Activated T-helper 17 cell treated with anti-CD3 and anti-CD28 coated beads, Interleukin-2, amount 50 U/mL, for 72 hours (primary cell): ENCODE results near the gene CTTN. TPM values are rescaled to one million over a fixed set of nuclear protein-coding genes. Genes with fewer than 3 reads are reported as not detected.
A peak's percentile ranks its signal among the peaks of the same experiment; 100 is the strongest.
"Not testable (repeated sequence)": the region's sequence is repeated elsewhere in the genome, so short reads cannot be mapped to it uniquely, and the experiment has no call there.

Source experiments
- ATAC-seq: fragments of 150-1000 bp; cut with Tn5 transposase; replicated peaks from 2 replicates; pipeline ENCODE4 v1.10.0; 2021; ENCODE audit warnings: mild to moderate bottlenecking, moderate library complexity
- H3K27ac Mint-ChIP-seq: one replicate; pipeline ENCODE4 v1.8.0; 2022; ENCODE audit warnings: mixed read lengths
- H3K27me3 Mint-ChIP-seq: one replicate; pipeline ENCODE4 v1.8.0; 2022; ENCODE audit warnings: mixed read lengths
- H3K36me3 Mint-ChIP-seq: one replicate; pipeline ENCODE4 v1.8.0; 2022; ENCODE audit warnings: low read depth, mild to moderate bottlenecking, mixed read lengths
- H3K4me1 Mint-ChIP-seq: one replicate; pipeline ENCODE4 v1.8.0; 2022; ENCODE audit warnings: mixed read lengths
- H3K4me3 Mint-ChIP-seq: one replicate; pipeline ENCODE4 v1.8.0; 2022; ENCODE audit warnings: mild to moderate bottlenecking, mixed read lengths
- H3K9me3 Mint-ChIP-seq: one replicate; pipeline ENCODE4 v1.8.0; 2022; ENCODE audit warnings: mixed read lengths
- total RNA-seq, 2 donors: library from RNA; stranded (reverse); gene quantifications; one replicate each; pipeline ENCODE4 v1.2.3, GENCODE V29; 2022

Gene CTTN
- total RNA-seq, 2 donors from 2014 or later, result 8.7 to 36.1 TPM

DNA sequence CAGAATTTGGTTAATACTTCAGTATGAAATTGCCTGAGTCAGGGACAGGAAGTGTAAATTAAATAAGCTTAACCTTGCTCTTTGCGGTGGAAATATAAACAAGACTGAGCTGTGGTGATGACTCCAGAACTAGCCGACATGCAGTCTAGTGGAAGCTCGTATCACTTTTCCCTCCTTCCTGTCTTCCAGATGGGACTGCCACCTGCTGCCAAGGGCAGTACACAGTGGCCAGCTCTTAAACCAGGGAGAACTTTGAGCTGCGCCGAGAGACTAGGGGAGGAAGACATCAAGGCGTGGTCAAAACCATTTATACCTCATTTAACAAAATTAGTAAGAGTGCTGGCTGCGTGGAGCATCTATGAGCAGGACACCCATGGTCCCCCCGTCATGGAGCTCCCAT, 31.3 kb upstream of the CTTN start:
- H3K4me3 Mint-ChIP-seq, result no peak overlapping the region
- peaks cover 22% of the 10 kb centered on the region for H3K4me1 Mint-ChIP-seq
- peaks cover 4% of the 10 kb centered on the region for H3K9me3 Mint-ChIP-seq
- ATAC-seq, result no peak
- H3K36me3 Mint-ChIP-seq, result peaks cover 79% of the 10 kb centered on the region
- no peaks in the 10 kb centered on the region for H3K27me3 Mint-ChIP-seq
- H3K27ac Mint-ChIP-seq, result no peak overlapping the region

- Mint-ChIP-seq H3K27ac (no peak overlapping the region), H3K4me1 (peaks cover 22% of the 10 kb centered on the region), H3K4me3 (no peak overlapping the region), H3K36me3 (peaks cover 79% of the 10 kb centered on the region), H3K27me3 (no peaks in the 10 kb centered on the region), H3K9me3 (peaks cover 4% of the 10 kb centered on the region)
- no peak for ATAC-seq
Measured at GRCh38 chr11:70368961-70369360, 29.4 kb upstream of the CTTN start.

GRCh38 chr11:70371241-70371640, 27.1 kb upstream of the CTTN start:
- no peak for ATAC-seq
- H3K27ac Mint-ChIP-seq, result no peak overlapping the region
- peaks cover 6% of the 10 kb centered on the region for H3K4me1 Mint-ChIP-seq
- no peak overlapping the region for H3K4me3 Mint-ChIP-seq
- H3K27me3 Mint-ChIP-seq, result no peaks in the 10 kb centered on the region
- peaks cover 4% of the 10 kb centered on the region for H3K9me3 Mint-ChIP-seq
- peaks cover 82% of the 10 kb centered on the region for H3K36me3 Mint-ChIP-seq

GRCh38 chr11:70372076-70372475, 26.3 kb upstream of the CTTN start:
- H3K36me3 Mint-ChIP-seq, result peaks cover 86% of the 10 kb centered on the region

GRCh38 chr11:70376621-70377020, 21.7 kb upstream of the CTTN start:
- H3K27me3 Mint-ChIP-seq, result no peaks in the 10 kb centered on the region
- no peak overlapping the region for H3K4me3 Mint-ChIP-seq
- no peaks in the 10 kb centered on the region for H3K9me3 Mint-ChIP-seq
- ATAC-seq, result no peak
- peaks cover 92% of the 10 kb centered on the region for H3K36me3 Mint-ChIP-seq
- no peaks in the 10 kb centered on the region for H3K4me1 Mint-ChIP-seq
- H3K27ac Mint-ChIP-seq, result no peak overlapping the region

More at GRCh38 chr11:70372076-70372475, 26.3 kb upstream of the CTTN start:
- Mint-ChIP-seq H3K4me1 (peaks cover 6% of the 10 kb centered on the region), H3K9me3 (peaks cover 4% of the 10 kb centered on the region), H3K27ac (no peak overlapping the region), H3K4me3 (no peak overlapping the region), H3K27me3 (no peaks in the 10 kb centered on the region)
- ATAC-seq, result no peak

DNA sequence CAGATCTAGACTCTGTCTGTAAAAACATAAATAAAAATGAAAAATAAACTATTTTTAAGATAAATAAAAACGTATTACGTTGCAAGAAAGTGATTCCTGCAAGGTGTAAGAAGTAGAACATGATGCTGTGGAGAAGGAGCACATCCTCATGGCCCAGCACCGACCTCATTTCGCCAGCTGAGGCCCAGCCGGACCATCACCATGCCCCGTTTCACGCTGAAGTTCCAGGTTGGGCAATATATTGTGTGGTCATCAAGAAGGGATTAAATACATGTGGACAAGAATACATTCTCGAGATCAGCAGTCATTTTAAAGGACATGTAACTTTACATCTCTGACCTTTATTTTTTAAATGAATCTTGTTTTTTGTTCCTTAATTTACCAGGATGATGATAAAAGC, 20.7 kb upstream of the CTTN start:
- Mint-ChIP-seq H3K9me3 (no peaks in the 10 kb centered on the region), H3K4me3 (no peak overlapping the region), H3K27ac (no peak overlapping the region), H3K4me1 (no peaks in the 10 kb centered on the region), H3K36me3 (peaks cover 94% of the 10 kb centered on the region), H3K27me3 (no peaks in the 10 kb centered on the region)
- ATAC-seq, result no peak

GRCh38 chr11:70378506-70379134, 19.7 kb upstream of the CTTN start:
- Mint-ChIP-seq H3K4me1 (no peaks in the 10 kb centered on the region), H3K36me3 (peaks cover 90% of the 10 kb centered on the region), H3K27ac (no peak overlapping the region), H3K27me3 (no peaks in the 10 kb centered on the region), H3K4me3 (no peak overlapping the region), H3K9me3 (no peaks in the 10 kb centered on the region)
- ATAC-seq, result peak; percentile 29

DNA sequence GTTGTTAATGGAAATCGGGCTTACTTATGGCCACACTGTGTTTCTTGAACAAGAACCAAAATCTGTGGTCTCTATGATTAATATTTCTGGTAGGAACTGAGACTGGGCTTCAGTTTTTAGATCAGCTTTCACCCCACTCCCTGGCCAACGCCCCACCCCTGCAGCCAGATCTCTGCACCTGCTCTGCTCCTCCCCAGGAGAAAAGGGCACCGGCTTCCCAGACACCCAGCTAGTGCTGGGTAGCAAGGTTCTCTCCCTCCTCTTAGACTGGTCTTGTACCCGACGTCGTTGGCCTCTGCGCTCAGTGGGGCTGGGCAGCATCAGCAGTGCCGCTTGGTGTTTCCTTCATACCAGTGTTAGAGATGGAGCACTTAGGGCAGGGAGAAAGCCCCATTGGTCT, 17.0 kb upstream of the CTTN start:
- Mint-ChIP-seq H3K4me3 (no peak overlapping the region), H3K4me1 (no peaks in the 10 kb centered on the region)

DNA sequence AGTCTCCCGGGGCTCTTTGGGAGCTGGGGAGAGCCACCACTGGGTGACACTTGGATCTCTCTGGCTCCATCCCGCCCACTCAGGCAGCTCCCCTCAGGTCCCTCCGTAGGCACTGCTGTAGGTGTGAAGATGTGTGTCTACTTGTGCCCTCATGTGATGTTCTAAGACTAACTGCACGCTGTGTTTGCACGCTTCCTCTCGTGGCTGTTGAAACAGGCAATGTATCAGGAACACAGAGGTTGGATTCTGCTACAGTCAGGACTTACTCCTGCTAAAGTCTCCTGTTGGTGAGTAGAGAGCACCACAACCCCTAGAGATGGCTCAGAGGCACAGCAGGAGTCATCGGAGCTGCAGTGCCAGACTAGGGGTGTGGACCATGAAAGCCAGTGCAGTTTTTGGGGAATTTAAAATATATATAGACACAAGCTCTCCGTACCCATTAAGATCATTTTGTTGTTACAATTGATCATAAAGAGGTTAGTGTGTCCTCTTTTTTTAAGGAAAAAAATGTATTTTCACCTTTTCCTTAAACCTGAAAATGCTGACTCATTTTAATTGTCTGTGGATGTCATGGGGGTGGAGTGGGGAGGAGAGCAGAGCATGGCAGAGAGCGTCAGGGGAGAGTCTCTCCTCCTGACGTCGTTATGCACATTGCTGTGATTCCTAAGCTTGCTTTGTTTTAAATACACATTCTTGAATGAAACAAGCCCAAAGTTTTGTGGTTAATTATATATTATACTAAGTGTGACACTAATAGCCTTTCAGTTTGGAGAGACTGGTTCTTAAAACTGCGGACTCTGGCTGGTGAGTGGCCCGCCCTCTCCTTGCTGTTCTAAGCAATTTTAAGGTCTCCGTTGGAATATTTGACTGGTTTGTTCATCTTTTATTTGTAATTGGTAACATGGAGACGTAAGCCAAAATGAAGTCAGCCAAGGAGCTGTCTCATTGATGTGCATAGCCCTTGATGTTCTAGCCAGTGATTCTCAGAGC, 16.2 kb upstream of the CTTN start:
- Mint-ChIP-seq H3K27ac (no peak overlapping the region), H3K9me3 (no peaks in the 10 kb centered on the region), H3K36me3 (peaks cover 76% of the 10 kb centered on the region), H3K27me3 (no peaks in the 10 kb centered on the region), H3K4me3 (no peak overlapping the region), H3K4me1 (no peaks in the 10 kb centered on the region)
- no peak for ATAC-seq

More for the DNA sequence above, 17.0 kb upstream of the CTTN start:
- H3K27me3 Mint-ChIP-seq, result no peaks in the 10 kb centered on the region
- H3K36me3 Mint-ChIP-seq, result peaks cover 84% of the 10 kb centered on the region
- no peak for ATAC-seq
- H3K27ac Mint-ChIP-seq, result no peak overlapping the region
- H3K9me3 Mint-ChIP-seq, result no peaks in the 10 kb centered on the region

GRCh38 chr11:70383664-70384565, 14.4 kb upstream of the CTTN start:
- Mint-ChIP-seq H3K36me3 (peaks cover 58% of the 10 kb centered on the region), H3K27ac (no peak overlapping the region), H3K9me3 (peaks cover 3% of the 10 kb centered on the region), H3K4me3 (no peak overlapping the region), H3K27me3 (no peaks in the 10 kb centered on the region), H3K4me1 (no peaks in the 10 kb centered on the region)
- no peak for ATAC-seq

- Mint-ChIP-seq H3K9me3 (peaks cover 3% of the 10 kb centered on the region), H3K4me3 (no peak overlapping the region), H3K27ac (no peak overlapping the region), H3K27me3 (no peaks in the 10 kb centered on the region), H3K36me3 (peaks cover 51% of the 10 kb centered on the region), H3K4me1 (no peaks in the 10 kb centered on the region)
- no peak for ATAC-seq
Measured at GRCh38 chr11:70384566-70385152, 13.7 kb upstream of the CTTN start.

- ATAC-seq, result no peak
- Mint-ChIP-seq H3K4me3 (no peak overlapping the region), H3K36me3 (peaks cover 27% of the 10 kb centered on the region), H3K27ac (no peak overlapping the region), H3K9me3 (peaks cover 3% of the 10 kb centered on the region), H3K27me3 (peaks cover 3% of the 10 kb centered on the region), H3K4me1 (no peaks in the 10 kb centered on the region)
Measured at GRCh38 chr11:70387564-70387963, 10.8 kb upstream of the CTTN start.

DNA sequence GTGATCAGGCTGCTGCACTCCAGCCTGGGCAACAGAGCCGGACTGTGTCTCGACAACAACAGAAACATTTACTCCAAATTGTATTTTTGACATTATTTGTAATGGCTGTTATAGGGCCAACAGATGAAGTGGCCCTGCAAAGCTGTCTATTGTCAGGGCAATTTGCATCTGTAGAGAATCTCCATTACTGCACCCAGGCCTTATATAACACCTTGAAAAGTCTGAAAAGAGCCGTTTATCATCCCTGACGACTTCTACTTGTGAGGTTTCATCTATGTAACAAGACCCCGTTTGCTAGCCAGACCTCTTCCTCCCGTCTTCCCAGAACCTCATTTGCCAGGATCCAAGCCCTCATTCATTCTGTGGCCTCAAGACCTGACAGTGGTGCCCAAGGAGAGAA, 9.1 kb upstream of the CTTN start:
- Mint-ChIP-seq H3K36me3 (peaks cover 15% of the 10 kb centered on the region), H3K27me3 (peaks cover 8% of the 10 kb centered on the region), H3K27ac (no peak overlapping the region), H3K9me3 (peaks cover 3% of the 10 kb centered on the region), H3K4me3 (no peak overlapping the region), H3K4me1 (no peaks in the 10 kb centered on the region)
- no peak for ATAC-seq

- H3K4me3 Mint-ChIP-seq, H3K36me3 Mint-ChIP-seq, ATAC-seq, H3K4me1 Mint-ChIP-seq, H3K9me3 Mint-ChIP-seq, H3K27me3 Mint-ChIP-seq, H3K27ac Mint-ChIP-seq: not testable (repeated sequence)
Measured at GRCh38 chr11:70390882-70391281, 7.4 kb upstream of the CTTN start.
